H1 (cell line): ENCODE data around the gene ZNF644. TPM values are rescaled to one million over a fixed set of nuclear protein-coding genes. Genes with fewer than 3 reads are reported as not detected.

Source experiments
- CTCF ChIA-PET: fragments of 300-600 bp; sonication (Branson Sonifier 250); formaldehyde crosslinking; loops from one replicate; lab custom pipeline; 2021; ENCODE audit not compliant: partially characterized antibody; lab: Charles Lee
- POLR2A ChIA-PET: fragments of 300-600 bp; sonication (Branson Sonifier 250); formaldehyde crosslinking; loops from one replicate; lab custom pipeline; 2021; ENCODE audit warnings: inconsistent platforms; ENCODE audit not compliant: partially characterized antibody; lab: Charles Lee
- DNase-seq, 2 experiments: peaks; one replicate each; pipeline versions ENCODE4 v3.0.0 to v3.0.0-alpha.2; 2010 to 2022; ENCODE audit warnings: low spot score in 2 of 2, low read depth in 1 of 2, mixed read lengths in 1 of 2
- FAIRE-seq: peaks from 2 replicates; lab custom pipeline; 2011; peaks lifted over from hg19 to GRCh38; lab: Jason Lieb, UNC
- H2AFZ ChIP-seq: 2 replicates; pipeline ENCODE4 v1.8.1; 2012; ENCODE audit warnings: low read length, inconsistent platforms
- H2AK5ac ChIP-seq: 2 replicates; pipeline ENCODE4 v1.6.1; 2013; ENCODE audit warnings: low read depth, low read length
- H2BK120ac ChIP-seq: replicated peaks from 2 replicates; pipeline ENCODE3; 2013; ENCODE audit warnings: low read depth, low read length, inconsistent platforms
- H2BK12ac ChIP-seq: 2 replicates; pipeline ENCODE4 v1.6.1; 2013; ENCODE audit warnings: low read depth, low read length
- H2BK15ac ChIP-seq: 2 replicates; pipeline ENCODE4 v1.6.1; 2013; ENCODE audit warnings: low read length
- H2BK20ac ChIP-seq: 2 replicates; pipeline ENCODE4 v1.6.1; 2013; ENCODE audit warnings: low read length
- H2BK5ac ChIP-seq: 2 replicates; pipeline ENCODE4 v1.6.1; 2013; ENCODE audit warnings: low read depth, low read length
- H3K14ac ChIP-seq: 2 replicates; pipeline ENCODE4 v1.6.1; 2013; ENCODE audit warnings: inconsistent platforms; ENCODE audit not compliant: insufficient read length
- H3K18ac ChIP-seq: 2 replicates; pipeline ENCODE4 v1.6.1; 2013; ENCODE audit warnings: low read length; ENCODE audit errors: extremely low read depth
- H3K23ac ChIP-seq: 2 replicates; pipeline ENCODE4 v1.6.1; 2013; ENCODE audit warnings: inconsistent platforms; ENCODE audit not compliant: insufficient read length
- H3K23me2 ChIP-seq: 2 replicates; pipeline ENCODE4 v1.6.1; 2013; ENCODE audit warnings: low read depth, low read length
- H3K27ac ChIP-seq: 2 replicates; pipeline ENCODE4 v1.6.1; 2011; ENCODE audit warnings: low read depth, low read length, inconsistent platforms
- H3K27me3 ChIP-seq, 4 experiments: replicated peaks in 1 of 4; 1 replicate in 1 of 4; 2 replicates in 3 of 4; pipeline versions ENCODE4 v1.6.1 to v1.8.1; 2011 to 2013; ENCODE audit warnings: low read length in 3 of 4, mild to moderate bottlenecking in 3 of 4, inconsistent platforms in 2 of 4, mixed read lengths in 2 of 4, moderate library complexity in 1 of 4; ENCODE audit not compliant: control insufficient read depth in 3 of 4, insufficient read depth in 3 of 4; ENCODE audit errors: extremely low read depth in 1 of 4
- H3K36me3 ChIP-seq, 4 experiments: 2 replicates each; pipeline versions ENCODE4 v1.6.1 to v1.8.1; 2011 to 2013; ENCODE audit warnings: mild to moderate bottlenecking in 4 of 4, low read length in 3 of 4, moderate library complexity in 2 of 4, control low read depth in 1 of 4, inconsistent platforms in 1 of 4; ENCODE audit not compliant: insufficient read depth in 4 of 4, control insufficient read depth in 2 of 4
- H3K4ac ChIP-seq: replicated peaks from 2 replicates; pipeline ENCODE3; 2013; ENCODE audit warnings: low read length, low read depth, mixed read lengths, inconsistent platforms; ENCODE audit not compliant: insufficient read length
- H3K4me1 ChIP-seq, 4 experiments: replicated peaks in 1 of 4; 1 replicate in 1 of 4; 2 replicates in 3 of 4; pipeline versions ENCODE4 v1.6.1 to v1.8.1; 2011 to 2013; ENCODE audit warnings: low read length in 3 of 4, inconsistent platforms in 2 of 4, mixed read lengths in 1 of 4; ENCODE audit not compliant: insufficient read depth in 4 of 4, control insufficient read depth in 3 of 4
- H3K4me2 ChIP-seq, 2 experiments: 2 replicates each; pipeline versions ENCODE4 v1.6.1 to v1.8.1; 2011 to 2013; ENCODE audit warnings: low read depth in 2 of 2, low read length in 2 of 2, control low read depth in 1 of 2, inconsistent platforms in 1 of 2, mild to moderate bottlenecking in 1 of 2; ENCODE audit not compliant: insufficient read depth in 1 of 2
- H3K4me3 ChIP-seq, 4 experiments: fragments of 200-600, 300-600 bp in 1 of 4; sonication (generic), shearing (Covaris generic), sonication (Bioruptor Twin) in 1 of 4; 2 replicates each; pipeline versions ENCODE4 v1.5.1 to v1.8.1; 2011 to 2016; ENCODE audit warnings: low read length in 4 of 4, low read depth in 3 of 4, control low read depth in 2 of 4, inconsistent platforms in 2 of 4, mild to moderate bottlenecking in 2 of 4, mixed read lengths in 1 of 4, moderate library complexity in 1 of 4; ENCODE audit not compliant: insufficient read depth in 2 of 4; ENCODE audit errors: extremely low read depth in 1 of 4
- H3K56ac ChIP-seq: replicated peaks from 2 replicates; pipeline ENCODE3; 2013; ENCODE audit warnings: low read depth, mild to moderate bottlenecking, mixed read lengths, low read length, inconsistent platforms; ENCODE audit not compliant: insufficient read length
- H3K79me1 ChIP-seq: 2 replicates; pipeline ENCODE4 v1.6.1; 2013; ENCODE audit warnings: low read depth, low read length, control low read depth
- H3K79me2 ChIP-seq, 2 experiments: 2 replicates each; pipeline versions ENCODE4 v1.6.1 to v1.8.1; 2012 to 2013; ENCODE audit warnings: low read length in 2 of 2, mild to moderate bottlenecking in 2 of 2, inconsistent platforms in 1 of 2; ENCODE audit not compliant: insufficient read depth in 2 of 2, control insufficient read depth in 1 of 2
- H3K9ac ChIP-seq, 4 experiments: replicated peaks in 1 of 4; 1 replicate in 1 of 4; 2 replicates in 3 of 4; pipeline versions ENCODE4 v1.6.1 to v1.8.1; 2011 to 2013; ENCODE audit warnings: low read depth in 3 of 4, low read length in 3 of 4, control low read depth in 2 of 4, mild to moderate bottlenecking in 2 of 4, moderate library complexity in 2 of 4, inconsistent platforms in 1 of 4; ENCODE audit errors: extremely low read depth in 1 of 4
- H3K9me3 ChIP-seq, 2 experiments: 2 replicates each; pipeline versions ENCODE4 v1.6.1 to v1.8.1; 2012 to 2013; ENCODE audit warnings: mild to moderate bottlenecking in 2 of 2, moderate library complexity in 2 of 2, control low read depth in 1 of 2, inconsistent platforms in 1 of 2, low read depth in 1 of 2, low read length in 1 of 2, mixed read lengths in 1 of 2; ENCODE audit not compliant: insufficient read depth in 2 of 2
- H4K20me1 ChIP-seq, 2 experiments: replicated peaks in 1 of 2; 2 replicates each; pipeline versions ENCODE3 to v1.8.1; 2011 to 2013; ENCODE audit warnings: inconsistent platforms in 2 of 2, low read length in 2 of 2, mild to moderate bottlenecking in 1 of 2; ENCODE audit not compliant: insufficient read depth in 2 of 2, control insufficient read depth in 1 of 2
- H4K5ac ChIP-seq: 2 replicates; pipeline ENCODE4 v1.6.1; 2013; ENCODE audit warnings: low read length, low read depth, mixed read lengths, inconsistent platforms; ENCODE audit not compliant: insufficient read length
- H4K8ac ChIP-seq: 2 replicates; pipeline ENCODE4 v1.8.0; 2013; ENCODE audit warnings: mild to moderate bottlenecking, moderate library complexity, low read length, inconsistent platforms; ENCODE audit not compliant: insufficient read depth; ENCODE audit errors: extremely low read depth
- H4K91ac ChIP-seq: replicated peaks from 2 replicates; pipeline ENCODE3; 2013; ENCODE audit warnings: low read length, mixed read lengths, inconsistent platforms; ENCODE audit not compliant: insufficient read length
- ATF2 ChIP-seq: IDR thresholded peaks from 2 replicates; pipeline ENCODE4 v1.6.1; 2012; ENCODE audit warnings: low read length, inconsistent platforms
- BRCA1 ChIP-seq: IDR thresholded peaks from 2 replicates; pipeline ENCODE4 v1.6.1; 2012; ENCODE audit warnings: low read depth, low read length, improper control_type of control experiment
- CBX5 ChIP-seq: fragments of 300-800, 300-1000 bp; sonication (generic); IDR thresholded peaks from 2 replicates; pipeline ENCODE4 v1.7.1; 2016; ENCODE audit warnings: antibody characterized with exemption, low read length, low read depth
- E2F6 ChIP-seq: IDR thresholded peaks from 2 replicates; pipeline ENCODE4 v1.6.1; 2012; ENCODE audit warnings: inconsistent platforms
- KDM4A ChIP-seq: IDR thresholded peaks from one replicate; pipeline ENCODE4 v1.7.1; 2012; ENCODE audit warnings: low read depth, mild to moderate bottlenecking, moderate library complexity, low read length, inconsistent platforms; ENCODE audit not compliant: severe bottlenecking
- KDM5A ChIP-seq: fragments of 200-600 bp; IDR thresholded peaks from 2 replicates; pipeline ENCODE4 v1.7.1; 2012; ENCODE audit warnings: mild to moderate bottlenecking, low read length, inconsistent platforms, mixed read lengths
- SRF ChIP-seq: IDR thresholded peaks from 2 replicates; pipeline ENCODE4 v1.6.1; 2011; ENCODE audit warnings: mild to moderate bottlenecking, low read depth, low read length, moderate library complexity
- TEAD4 ChIP-seq: IDR thresholded peaks from 2 replicates; pipeline ENCODE4 v1.6.1; 2012; ENCODE audit warnings: low read depth, low read length, inconsistent platforms, mixed read lengths
- WGBS, 2 experiments: shearing (Covaris generic) in 1 of 2; methylation state at CpG; one replicate each; pipeline versions ENCODE4 v1.1.6 to v1.1.7; 2013 to 2015; ENCODE audit warnings: low lambda C conversion rate in 2 of 2, mixed read lengths in 2 of 2, inconsistent platforms in 1 of 2, low coverage in 1 of 2, missing lambda C conversion rate in 1 of 2; ENCODE audit not compliant: insufficient replicate concordance in 2 of 2, insufficient coverage in 1 of 2, insufficient read length in 1 of 2; ENCODE audit errors: extremely low coverage in 1 of 2, missing lambda C conversion rate in 1 of 2; 5-methylcytosine and 5-hydroxymethylcytosine counted together
- polyA plus RNA-seq, 7 experiments: library from polyadenylated mRNA; depleted of rRNA in 3 of 7; stranded (reverse) in 5 of 7; unstranded in 2 of 7; fragments of >200 nt in 5 of 7; fragments of 200-250 nt in 2 of 7; gene quantifications; 1 replicate in 5 of 7; 2 replicates in 1 of 7; 4 replicates in 1 of 7; pipeline versions ENCODE4 v1.2.1 to v1.2.3, GENCODE V29; 2011 to 2013; ENCODE audit warnings: missing spikeins in 2 of 7, mixed read lengths in 2 of 7
- total RNA-seq: library from RNA; stranded (reverse); fragmentation: NEBNext Ultra II Directional; extraction: Animal tissue kit (Norgen Biotek cat#: 25700); gene quantifications from 2 replicates; pipeline ENCODE4 v1.2.1, GENCODE V29; 2021

Gene ZNF644
- total and polyA plus RNA-seq, 2 of the 8 experiments (the other 6 are each of a cell fraction or from before 2014, with no cell fraction given): 14.5 to 93.5 TPM

- 97% methylated on average over 2 of the region's 2 CpGs; no CpG with 5 or more reads in 1 of the 2 experiments for WGBS, 2 experiments
- ChIA-PET POLR2A (interaction anchor here (1.1 to 9.6 kb wide), 3 partner anchors 9 to 52 kb away, joined by 3 to 92 read pairs (median 12); partner anchors contain the start of gene ZNF644), CTCF (interaction anchor here (0.7 to 2.4 kb wide), 4 partner anchors 10 to 171 kb away, joined by 3 to 9 read pairs (median 3); no protein-coding TSS in a partner anchor)
- FAIRE-seq (no peak), DNase-seq (no peak)
- no peak overlapping the region for H4K5ac ChIP-seq
- H3K9ac ChIP-seq: no peak overlapping the region
- peaks cover 2 to 8% of the 10 kb centered on the region in 2 experiments for H4K20me1 ChIP-seq
- no peak overlapping the region for H2BK15ac ChIP-seq
- no peak overlapping the region for H2AFZ ChIP-seq
- H4K91ac ChIP-seq: no peak overlapping the region
- H3K27ac ChIP-seq: no peak overlapping the region
- H2BK120ac ChIP-seq: no peak overlapping the region
- no peaks in the 10 kb centered on the region for H3K9me3 ChIP-seq
- no peak overlapping the region for H3K18ac ChIP-seq
- H3K23ac ChIP-seq: no peak overlapping the region
- no peaks in the 10 kb centered on the region; the same call in 1 of the 2 replicates for H3K79me1 ChIP-seq
- H3K4ac ChIP-seq: no peak overlapping the region
- no peak for TF ChIP-seq KDM5A
- TF ChIP-seq BRCA1: no peak
- no peak for TF ChIP-seq CBX5
- TF ChIP-seq SRF: no peak
- TF ChIP-seq ATF2: no peak
- TF ChIP-seq TEAD4: no peak
- TF ChIP-seq E2F6: no peak
- no peak for TF ChIP-seq KDM4A
- H3K23me2 ChIP-seq: no peaks in the 10 kb centered on the region; the same call in 1 of the 2 replicates
- no peak overlapping the region for H2BK5ac ChIP-seq
- no peak overlapping the region for H2AK5ac ChIP-seq
- H3K4me3 ChIP-seq: no peak overlapping the region
- H3K56ac ChIP-seq: no peak overlapping the region
- peaks cover 0 to 11% (median 4%) of the 10 kb centered on the region in 4 experiments; a peak in 3 of 7 replicates for H3K4me1 ChIP-seq
- H3K14ac ChIP-seq: no peak overlapping the region
- H3K27me3 ChIP-seq: no peaks in the 10 kb centered on the region
- H2BK12ac ChIP-seq: no peak overlapping the region
- H3K36me3 ChIP-seq: peaks cover 0 to 6% (median 0%) of the 10 kb centered on the region in 4 experiments; a peak in 2 of 8 replicates
- no peak overlapping the region for H3K4me2 ChIP-seq
- H3K79me2 ChIP-seq: peaks cover 21 to 91% of the 10 kb centered on the region in 2 experiments; a peak in 3 of 4 replicates
- no peak overlapping the region for H4K8ac ChIP-seq
- H2BK20ac ChIP-seq: no peak overlapping the region
These were observed 15.5 kb downstream of the ZNF644 start for GRCh38 chr1:91006113-91006908.
